ENCODE measurements around the gene ITGB4.

ITGB4 gene

DNA sequence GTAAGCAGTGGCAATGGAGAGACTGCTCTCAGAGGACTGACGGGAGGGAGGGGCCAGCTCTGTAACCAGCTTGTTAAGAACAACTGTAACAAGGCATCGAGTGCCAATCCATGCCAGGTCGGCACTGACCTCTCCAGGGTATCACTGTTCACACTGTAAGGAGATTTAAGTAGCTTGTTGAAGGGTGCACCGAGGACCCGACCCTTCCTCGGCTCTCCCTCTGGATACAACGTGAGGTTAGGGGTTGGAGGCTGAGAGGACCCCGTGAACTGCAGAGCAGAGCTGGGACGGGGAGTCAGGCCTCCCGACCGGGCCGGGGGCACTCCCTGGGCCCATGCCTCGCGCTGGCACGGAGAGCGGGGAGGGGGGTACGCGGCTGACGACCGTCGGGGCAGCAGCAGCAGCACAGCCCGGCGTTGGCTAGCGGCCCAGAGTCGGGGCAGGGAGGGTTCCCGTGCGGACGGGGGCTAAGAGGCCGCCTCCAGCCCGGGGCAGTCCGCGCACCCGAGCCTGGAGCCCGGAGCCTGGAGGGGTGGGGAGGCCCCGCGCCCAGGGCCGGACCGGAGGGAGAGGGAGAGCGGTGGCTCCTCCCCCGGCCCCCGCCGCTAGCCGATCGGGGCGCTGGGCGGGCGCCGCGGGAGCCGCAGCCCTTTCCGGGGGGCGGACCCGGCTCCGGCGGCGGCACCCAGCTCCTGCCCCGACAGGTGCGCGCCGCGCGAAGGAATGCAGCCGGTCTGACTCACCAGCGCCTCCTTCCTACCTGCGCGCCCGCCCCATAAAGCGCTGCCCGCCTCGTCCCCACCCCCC lies at the start of gene ITGB4:
Gene ITGB4 (plus strand): TSS at position 804 of the 807 bp plus-strand sequence. CDS start 3,245 bp downstream, outside the sequence.
- DNase-seq, result no peak

- DNase-seq, result no peak
These were observed 49.2 kb upstream of the ITGB4 start for GRCh38 chr17:75672011-75672410.

DNA sequence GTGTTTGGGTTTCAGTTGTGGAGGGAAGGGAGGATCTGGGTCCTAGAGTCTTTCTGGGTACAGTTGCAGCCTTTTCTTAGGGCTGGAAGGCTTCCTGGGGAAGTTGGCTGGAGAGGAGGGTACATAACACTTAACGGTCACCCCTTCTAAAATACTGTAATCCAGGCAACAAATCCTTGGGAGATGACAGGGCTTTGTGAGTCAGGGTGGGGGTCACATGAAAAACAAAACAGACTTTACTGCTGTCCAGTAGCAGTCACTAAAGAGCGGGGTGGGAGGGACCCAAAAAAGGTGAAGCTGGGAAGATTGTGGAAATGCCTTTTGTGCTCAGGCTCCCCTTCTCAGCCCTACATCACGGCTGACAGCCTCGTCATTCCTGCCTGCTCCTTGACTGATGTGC lies 47.8 kb upstream of the ITGB4 start:
- no peak for DNase-seq

DNA sequence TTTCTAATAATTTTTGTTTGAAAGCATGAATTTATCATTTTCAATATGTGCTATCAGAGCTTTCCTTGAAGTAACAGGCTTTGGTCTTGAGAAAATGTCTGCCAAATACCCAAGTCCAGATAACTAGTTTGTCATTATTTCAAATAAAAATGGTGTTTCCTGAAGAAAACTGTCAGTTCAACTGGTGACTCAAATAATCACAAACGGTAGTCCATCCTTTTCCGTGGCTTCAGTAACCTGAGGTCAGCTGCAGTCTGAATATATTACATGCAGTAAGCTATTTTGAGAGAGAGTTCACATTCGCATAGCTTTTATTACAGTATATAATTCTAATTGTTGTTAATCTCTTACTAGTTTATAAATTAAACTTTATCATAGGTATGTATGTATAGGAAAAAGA lies 44.8 kb upstream of the ITGB4 start:
- DNase-seq, result no peak

- DNase-seq, result no peak
These were observed 41.5 kb upstream of the ITGB4 start for GRCh38 chr17:75679706-75680211.

- no peak for DNase-seq
These were observed 40.8 kb upstream of the ITGB4 start for GRCh38 chr17:75680431-75680830.

GRCh38 chr17:75681289-75681688 lies 40.0 kb upstream of the ITGB4 start:
- DNase-seq, result no peak

DNA sequence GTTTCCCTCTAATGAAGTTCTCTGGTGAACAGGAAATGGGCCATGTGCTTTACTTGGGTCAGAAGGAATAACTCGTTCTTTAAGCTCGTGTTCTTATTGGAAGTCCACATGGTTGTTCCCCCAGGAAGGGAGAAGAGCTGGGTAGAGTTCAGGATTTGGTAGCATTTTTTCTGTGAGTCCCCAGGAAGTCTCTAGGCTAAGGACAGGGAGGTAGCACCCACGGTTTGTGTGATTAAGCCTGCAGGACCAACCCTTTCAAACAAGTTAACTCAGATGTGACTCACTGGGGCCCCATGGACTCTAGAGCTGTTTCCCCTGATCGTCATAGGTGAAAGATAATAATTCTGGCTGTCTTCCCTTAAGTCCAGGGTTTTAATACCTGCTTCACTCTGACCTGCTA lies 37.7 kb upstream of the ITGB4 start:
- DNase-seq, result no peak

DNA sequence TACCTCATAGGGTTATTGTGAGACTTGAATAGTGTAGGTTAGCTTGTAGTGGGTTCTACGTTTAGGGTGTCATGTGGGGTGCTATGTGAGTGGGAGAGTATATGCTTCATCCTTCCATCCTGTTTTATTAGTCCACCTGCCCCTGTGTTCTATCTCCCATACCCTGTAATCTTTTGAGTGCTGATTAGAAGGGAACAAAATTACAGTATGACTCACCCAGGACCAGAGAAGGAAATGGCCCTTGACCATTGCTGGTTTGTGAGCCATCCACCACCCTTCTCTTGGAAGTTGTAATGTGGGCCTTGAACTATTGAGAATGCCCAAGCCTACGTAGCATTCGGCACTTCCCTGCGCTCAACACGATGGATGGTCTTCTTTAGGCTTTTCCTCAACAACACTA lies 37.0 kb upstream of the ITGB4 start:
- no peak for DNase-seq

- no peak for DNase-seq
These were observed 36.3 kb upstream of the ITGB4 start for GRCh38 chr17:75684924-75685323.

- DNase-seq, result no peak
These were observed 35.8 kb upstream of the ITGB4 start for GRCh38 chr17:75685499-75685898.

DNA sequence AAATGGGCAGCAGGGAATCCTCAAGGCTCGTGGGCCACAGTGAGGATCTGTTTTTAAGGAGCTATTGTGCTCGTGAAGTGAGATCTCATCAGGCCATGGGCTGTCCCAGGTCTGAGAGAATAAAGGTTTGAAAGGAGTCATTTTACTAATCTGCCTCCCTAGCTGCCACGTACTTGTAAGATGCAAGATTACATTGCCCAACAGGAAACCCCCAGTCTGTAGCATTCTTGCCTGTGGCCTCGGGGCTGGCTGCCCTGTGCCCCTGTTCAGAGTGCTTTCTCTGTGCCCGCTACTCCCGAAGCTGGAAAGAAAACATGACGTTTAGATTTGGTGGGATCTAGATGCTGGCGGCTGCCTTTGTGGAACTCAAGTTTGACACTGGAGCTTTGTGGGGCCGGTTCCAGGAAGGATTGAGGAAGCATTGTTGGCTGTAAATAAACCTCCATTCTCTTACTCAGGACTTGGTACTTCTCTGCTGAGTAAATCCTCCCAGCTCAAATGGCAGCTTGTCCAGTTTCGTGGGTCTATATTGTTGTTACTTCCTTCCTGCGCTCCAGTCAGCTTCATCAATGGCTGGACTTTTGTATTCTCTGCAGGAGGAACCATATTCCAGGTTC lies 32.9 kb upstream of the ITGB4 start:
- DNase-seq, result no peak

DNA sequence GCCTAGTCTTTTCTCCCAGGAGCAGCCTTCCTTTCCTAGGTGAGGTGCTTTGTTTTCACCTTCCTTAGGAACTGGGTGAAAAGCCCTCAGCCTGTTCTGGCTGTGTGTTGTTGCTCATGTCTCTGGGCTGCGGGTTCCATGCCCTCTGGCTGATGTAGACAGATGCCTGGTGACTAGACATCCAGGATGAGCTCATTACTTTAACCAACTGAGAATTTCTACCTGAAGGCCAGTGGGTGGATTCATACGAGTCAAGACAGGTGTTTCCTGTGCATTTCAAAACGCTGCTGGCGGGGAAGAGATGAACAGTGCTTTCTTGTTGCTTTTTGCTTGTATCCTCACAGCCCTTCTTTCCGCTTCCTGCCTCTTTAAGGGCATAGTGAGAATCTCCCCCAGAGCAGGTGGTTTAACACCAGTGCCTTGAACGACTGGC lies 31.8 kb upstream of the ITGB4 start:
- DNase-seq, result no peak

DNA sequence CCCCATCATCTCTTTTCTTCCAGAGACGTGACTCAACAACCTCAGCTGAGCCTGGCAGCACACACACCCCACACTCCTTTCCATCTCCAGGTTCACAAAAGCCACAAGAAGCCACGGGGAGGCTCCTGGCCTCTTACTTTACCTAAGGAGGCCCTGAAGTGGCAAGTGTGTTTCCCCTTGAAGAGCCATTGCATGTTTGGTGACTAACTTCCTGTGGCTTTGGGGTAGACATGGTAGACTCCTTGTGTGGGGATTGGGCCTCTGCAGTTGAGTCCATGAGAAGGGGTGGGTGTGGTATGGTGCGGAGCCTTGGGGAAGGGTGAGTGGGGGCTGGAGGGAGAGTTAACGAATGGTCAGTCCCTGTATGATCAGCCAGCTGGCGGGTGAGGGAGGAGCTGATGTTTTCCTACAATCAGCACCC lies 29.9 kb upstream of the ITGB4 start:
- no peak for DNase-seq

- DNase-seq, result no peak
These were observed 29.2 kb upstream of the ITGB4 start for GRCh38 chr17:75691801-75692626.

GRCh38 chr17:75692976-75693375 lies 28.3 kb upstream of the ITGB4 start:
- DNase-seq, result no peak

DNA sequence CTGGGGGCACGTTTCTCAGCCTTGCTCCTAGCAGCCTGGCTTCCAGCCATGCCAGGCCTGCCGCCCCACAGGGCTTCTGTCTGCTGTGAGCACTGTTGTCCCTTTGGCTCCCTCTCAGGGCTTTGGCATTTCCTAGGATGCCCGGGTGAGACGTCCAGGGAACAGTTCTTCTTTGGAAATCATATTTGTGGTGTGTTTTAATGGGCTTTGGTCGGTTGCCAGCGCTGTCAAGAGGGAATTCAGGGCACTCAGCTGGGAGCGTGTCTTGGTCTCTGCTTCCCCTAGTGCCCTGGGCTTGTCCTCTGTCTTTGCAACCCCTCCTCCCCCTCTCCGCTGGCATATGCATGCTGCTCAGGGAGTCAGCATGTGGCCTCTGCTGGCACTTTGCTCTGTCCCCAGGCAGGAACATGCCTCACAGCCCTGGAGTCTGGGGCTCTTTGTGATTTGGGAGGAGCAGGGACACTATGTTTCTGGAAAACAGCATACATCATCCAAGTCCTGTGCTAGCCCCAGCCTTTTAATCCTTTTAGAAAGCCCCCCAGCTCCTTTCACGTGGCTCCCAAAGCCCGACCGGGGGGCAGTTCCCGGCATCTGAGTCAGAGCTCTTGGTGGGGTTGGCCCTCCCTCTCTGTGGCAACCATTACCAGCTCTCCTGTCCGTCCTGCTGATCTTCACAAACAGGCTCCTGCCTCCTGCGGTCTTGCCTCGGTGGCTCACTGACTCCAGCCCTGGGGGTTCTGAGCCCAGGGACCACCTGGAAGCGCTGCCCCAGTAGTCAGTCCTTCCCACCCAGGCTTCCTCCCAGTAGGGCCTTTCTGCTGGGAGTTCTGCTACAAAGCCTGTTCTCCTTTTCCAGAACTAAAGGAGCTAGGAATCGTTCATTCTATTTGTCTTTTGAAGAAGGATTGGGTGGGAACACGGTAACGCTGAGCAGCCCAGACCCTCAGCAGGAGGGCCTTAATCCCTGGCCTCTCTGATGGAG lies 27.5 kb upstream of the ITGB4 start:
- no peak for DNase-seq

DNA sequence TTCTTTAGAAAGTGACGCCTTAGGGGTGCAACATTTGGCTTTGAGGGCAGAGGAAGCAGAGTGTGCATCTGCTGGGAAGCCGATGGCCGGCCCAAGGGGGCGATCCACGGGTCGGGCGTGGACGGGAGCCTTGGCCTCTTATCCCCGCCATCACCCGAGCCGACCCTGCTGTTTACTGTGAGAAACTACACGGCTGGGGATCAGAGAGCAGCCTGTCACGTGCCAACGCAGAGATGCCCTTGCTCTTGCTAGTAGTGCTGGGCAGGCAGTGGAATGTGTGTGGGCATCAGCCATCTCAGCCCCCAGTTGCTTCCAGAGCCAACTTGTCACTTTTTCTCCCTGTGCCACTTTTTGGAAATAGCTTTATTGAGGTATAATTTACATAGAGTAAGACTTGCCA lies 26.7 kb upstream of the ITGB4 start:
- no peak for DNase-seq

DNA sequence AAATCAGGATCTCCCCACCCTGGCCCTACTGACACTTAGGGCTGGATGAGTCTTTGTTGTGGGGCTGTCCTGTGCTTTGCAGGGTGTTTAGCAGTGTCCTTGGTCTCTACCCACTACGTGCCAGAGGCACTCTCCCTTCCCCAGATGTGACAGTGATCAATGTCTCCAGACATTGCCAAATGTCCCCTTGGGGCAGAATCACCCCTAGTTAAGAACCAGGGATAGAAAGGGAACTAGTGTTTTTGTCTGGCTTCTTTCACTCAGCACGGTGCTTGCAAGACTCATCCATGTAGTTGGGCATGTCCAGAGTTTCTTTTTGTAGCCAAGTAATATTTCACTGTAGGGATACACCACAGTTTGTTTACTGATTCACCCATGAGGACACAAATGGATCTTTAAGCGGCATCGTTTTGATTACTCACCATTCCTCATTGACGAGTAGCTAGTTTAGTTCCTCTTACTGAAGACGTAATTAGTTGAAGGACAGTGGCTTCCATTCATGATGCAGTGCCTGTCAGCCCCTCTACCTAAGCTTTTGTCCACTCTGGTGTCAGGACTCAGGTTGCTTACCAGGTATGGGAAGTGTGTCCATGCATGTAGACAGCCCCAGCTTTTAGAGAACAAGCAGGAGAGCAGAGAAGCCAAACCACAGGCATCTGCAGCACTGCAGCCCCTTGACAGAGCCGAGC lies 26.0 kb upstream of the ITGB4 start:
- DNase-seq, result no peak

GRCh38 chr17:75695830-75696271 lies 25.4 kb upstream of the ITGB4 start:
- no peak for DNase-seq

DNA sequence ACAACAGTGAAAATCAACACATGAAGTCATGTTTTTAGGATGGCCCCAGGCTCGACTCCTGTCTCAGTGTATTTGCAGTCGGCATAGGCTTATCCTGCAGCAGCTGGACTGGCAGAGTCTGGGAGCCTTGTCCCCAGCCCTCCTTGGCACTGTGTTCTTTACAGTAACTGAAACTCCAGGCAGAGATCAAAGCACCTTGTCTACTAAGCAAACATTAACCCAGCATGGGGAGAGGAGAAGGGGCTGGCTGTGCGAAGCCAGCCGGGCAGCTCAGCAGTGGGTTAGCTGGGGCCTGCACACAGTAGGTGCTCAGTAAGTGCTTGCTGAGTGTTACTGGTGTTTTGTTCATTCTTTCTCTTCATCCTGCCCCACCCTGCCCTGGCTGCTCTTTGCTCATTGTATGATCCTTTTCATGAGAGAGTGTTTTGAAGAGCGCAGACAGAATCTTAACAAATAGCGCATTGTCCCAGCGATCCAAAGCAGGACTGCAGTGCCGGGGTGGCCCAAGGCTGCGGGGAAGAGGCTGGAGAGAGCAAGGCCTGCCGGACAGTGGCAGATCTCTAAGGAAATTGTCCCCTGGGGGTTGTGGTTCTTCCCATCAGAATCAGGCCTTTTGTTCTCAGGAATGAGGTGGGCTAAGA lies 23.5 kb upstream of the ITGB4 start:
- no peak for DNase-seq

Measured in NCI-H524 treated with DMSO at 0.1 percent for 48 hours (cell line).